GM12891 (cell line): ENCODE measurements around the gene CTNNA1.

ENCODE experiments used
- POLR2A ChIP-seq: IDR thresholded peaks from 2 replicates; pipeline ENCODE4 v1.6.1; 2011; ENCODE audit warnings: low read depth, low read length, control low read depth
- POLR2AphosphoS5 ChIP-seq: IDR thresholded peaks from 2 replicates; pipeline ENCODE4 v1.6.1; 2011; ENCODE audit warnings: low read depth, low read length, control low read depth
- TAF1 ChIP-seq: IDR thresholded peaks from 2 replicates; pipeline ENCODE4 v1.6.1; 2011; ENCODE audit warnings: low read depth, low read length, control low read depth

- TF ChIP-seq POLR2A (no peak), POLR2AphosphoS5 (no peak), TAF1 (no peak)
Observed at GRCh38 chr5:138739938-138740337, 13.3 kb upstream of the CTNNA1 start.
